Measurements from ENCODE around the gene GALNT2.

Gene GALNT2

DNA sequence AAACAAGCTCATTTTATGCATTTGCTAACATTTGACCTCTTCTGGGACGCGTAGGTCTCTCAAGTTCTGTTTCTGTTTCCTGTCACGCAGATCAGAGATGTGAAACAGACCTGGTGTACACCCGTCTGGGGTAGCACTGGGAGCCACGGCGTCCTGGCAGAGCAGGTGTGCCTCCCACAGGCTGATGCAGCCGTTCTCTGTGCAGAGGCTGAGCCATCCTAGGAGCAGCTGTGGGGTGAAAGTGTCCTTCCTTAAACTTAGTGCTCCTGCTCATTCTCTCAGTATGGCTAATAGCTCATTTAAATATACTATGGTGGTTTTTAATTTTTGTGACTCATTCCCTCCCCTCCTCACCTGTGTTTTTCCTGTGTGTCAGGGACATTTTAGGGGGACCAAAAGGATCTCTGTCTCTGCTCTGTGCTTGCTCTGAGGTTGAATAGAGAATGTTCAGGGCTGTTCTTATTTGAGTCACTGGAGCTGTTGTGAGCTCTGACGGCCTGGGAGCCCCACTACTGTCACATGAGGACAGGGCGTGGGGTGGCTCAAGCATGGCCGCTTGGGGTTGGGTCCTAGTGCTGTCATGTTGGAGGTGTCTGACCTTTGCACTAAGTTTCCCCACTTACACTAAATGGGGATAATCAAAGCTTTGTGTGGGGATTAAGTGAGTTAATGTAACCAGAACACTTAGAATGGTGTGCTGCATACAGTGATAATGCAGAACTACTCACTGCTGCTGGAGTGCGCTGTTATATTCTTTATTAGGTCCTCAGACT is 43.0 kb downstream of the GALNT2 start:
- Histone ChIP-seq H3K27ac (peak overlapping the region; percentile 16), H3K27me3 (replicated peaks) (no peaks in the 10 kb centered on the region), H3K4me3 (ENCODE audit: low read depth, low read length) (no peak overlapping the region), H3K36me3 (replicated peaks) (no peaks in the 10 kb centered on the region)
- DNase-seq, result no peak
- in situ Hi-C loops (cut with HindIII; ENCODE audit: low pct_ligation_motif_present, low sequenced_read_pairs), result no loop called here
- TF ChIP-seq, protein P1, sequence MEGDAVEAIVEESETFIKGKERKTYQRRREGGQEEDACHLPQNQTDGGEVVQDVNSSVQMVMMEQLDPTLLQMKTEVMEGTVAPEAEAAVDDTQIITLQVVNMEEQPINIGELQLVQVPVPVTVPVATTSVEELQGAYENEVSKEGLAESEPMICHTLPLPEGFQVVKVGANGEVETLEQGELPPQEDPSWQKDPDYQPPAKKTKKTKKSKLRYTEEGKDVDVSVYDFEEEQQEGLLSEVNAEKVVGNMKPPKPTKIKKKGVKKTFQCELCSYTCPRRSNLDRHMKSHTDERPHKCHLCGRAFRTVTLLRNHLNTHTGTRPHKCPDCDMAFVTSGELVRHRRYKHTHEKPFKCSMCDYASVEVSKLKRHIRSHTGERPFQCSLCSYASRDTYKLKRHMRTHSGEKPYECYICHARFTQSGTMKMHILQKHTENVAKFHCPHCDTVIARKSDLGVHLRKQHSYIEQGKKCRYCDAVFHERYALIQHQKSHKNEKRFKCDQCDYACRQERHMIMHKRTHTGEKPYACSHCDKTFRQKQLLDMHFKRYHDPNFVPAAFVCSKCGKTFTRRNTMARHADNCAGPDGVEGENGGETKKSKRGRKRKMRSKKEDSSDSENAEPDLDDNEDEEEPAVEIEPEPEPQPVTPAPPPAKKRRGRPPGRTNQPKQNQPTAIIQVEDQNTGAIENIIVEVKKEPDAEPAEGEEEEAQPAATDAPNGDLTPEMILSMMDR (IDR thresholded peaks at IDR 0.05; ENCODE audit: low read depth, low read length, missing control alignments), result no peak

- in situ Hi-C loops (cut with HindIII; ENCODE audit: low pct_ligation_motif_present, low sequenced_read_pairs), result no loop called here
- TF ChIP-seq, protein P1 (IDR thresholded peaks at IDR 0.05; ENCODE audit: low read depth, low read length, missing control alignments), result no peak
- no peaks in the 10 kb centered on the region for H3K27me3 ChIP-seq (replicated peaks)
Measured at GRCh38 chr1:230110971-230111370, 43.9 kb downstream of the GALNT2 start.

GRCh38 chr1:230112131-230112701 is 45.2 kb downstream of the GALNT2 start:
- Histone ChIP-seq H3K36me3 (replicated peaks) (no peaks in the 10 kb centered on the region), H3K27ac (no peak overlapping the region), H3K27me3 (replicated peaks) (no peaks in the 10 kb centered on the region), H3K4me3 (ENCODE audit: low read depth, low read length) (no peak overlapping the region)
- DNase-seq, result no peak
- TF ChIP-seq, protein P1 (IDR thresholded peaks at IDR 0.05; ENCODE audit: low read depth, low read length, missing control alignments), result no peak
- in situ Hi-C loops (cut with HindIII; ENCODE audit: low pct_ligation_motif_present, low sequenced_read_pairs), result no loop called here

More at GRCh38 chr1:230110971-230111370, 43.9 kb downstream of the GALNT2 start:
- Histone ChIP-seq H3K36me3 (replicated peaks) (no peaks in the 10 kb centered on the region), H3K4me3 (ENCODE audit: low read depth, low read length) (no peak overlapping the region), H3K27ac (no peak overlapping the region)
- DNase-seq, result no peak

DNA sequence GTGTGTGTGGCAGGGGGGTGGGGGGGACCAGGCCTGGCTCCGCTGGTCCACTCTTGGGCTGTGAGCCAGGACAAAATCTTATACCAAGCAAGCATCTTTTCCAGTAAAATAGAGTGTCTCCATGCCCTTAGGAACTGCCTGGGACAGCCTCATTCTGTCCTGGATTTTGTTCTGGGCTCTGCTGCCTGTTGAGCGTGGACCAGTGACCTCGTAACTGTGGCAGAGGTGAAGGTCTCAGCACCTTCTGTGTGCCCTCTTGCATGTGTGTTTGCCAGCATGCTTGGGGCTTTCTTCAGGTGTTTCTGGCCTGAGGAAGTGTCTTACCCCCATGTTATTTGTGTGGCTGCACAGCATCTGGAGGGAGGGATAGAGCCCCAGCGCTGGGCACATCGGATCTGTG is 45.7 kb downstream of the GALNT2 start:
- TF ChIP-seq, protein P1 (IDR thresholded peaks at IDR 0.05; ENCODE audit: low read depth, low read length, missing control alignments), result no peak
- no peak for DNase-seq
- Histone ChIP-seq H3K27ac (peak overlapping the region; percentile 95), H3K36me3 (replicated peaks) (no peaks in the 10 kb centered on the region), H3K27me3 (replicated peaks) (no peaks in the 10 kb centered on the region), H3K4me3 (ENCODE audit: low read depth, low read length) (no peak overlapping the region)
- in situ Hi-C loops (cut with HindIII; ENCODE audit: low pct_ligation_motif_present, low sequenced_read_pairs), result no loop called here

- DNase-seq, result no peak
- no peaks in the 10 kb centered on the region for H3K27me3 ChIP-seq (replicated peaks)
- H3K4me3 ChIP-seq (ENCODE audit: low read depth, low read length), result no peak overlapping the region
- H3K36me3 ChIP-seq (replicated peaks), result no peaks in the 10 kb centered on the region
- peak overlapping the region; percentile 95 for H3K27ac ChIP-seq
- in situ Hi-C loops (cut with HindIII; ENCODE audit: low pct_ligation_motif_present, low sequenced_read_pairs), result no loop called here
- TF ChIP-seq, protein P1 (IDR thresholded peaks at IDR 0.05; ENCODE audit: low read depth, low read length, missing control alignments), result no peak
Measured at GRCh38 chr1:230113235-230113592, 46.2 kb downstream of the GALNT2 start.
